HepG2 (cell line): ENCODE measurements around the gene TMF1. TPM values are rescaled to one million over a fixed set of nuclear protein-coding genes. Genes with fewer than 3 reads are reported as not detected.

Experiments used
- ZNF460 ChIP-seq: sonication (generic); formaldehyde crosslinking; IDR thresholded peaks from 2 replicates; pipeline ENCODE4 v1.5.1; 2020; ENCODE audit warnings: missing genetic modification reagents, mild to moderate bottlenecking, borderline replicate concordance
- ZNF547 ChIP-seq: sonication (generic); formaldehyde crosslinking; IDR thresholded peaks from 2 replicates; pipeline ENCODE4 v1.5.1; 2020; ENCODE audit warnings: mild to moderate bottlenecking, missing genetic modification reagents
- ZNF678 ChIP-seq: sonication (generic); formaldehyde crosslinking; IDR thresholded peaks from 2 replicates; pipeline ENCODE4 v1.4.0; 2020; ENCODE audit warnings: mild to moderate bottlenecking, missing genetic modification reagents
- ZSCAN25 ChIP-seq: sonication (generic); formaldehyde crosslinking; IDR thresholded peaks from 2 replicates; pipeline ENCODE4 v1.8.0; 2022; ENCODE audit warnings: mild to moderate bottlenecking, missing genetic modification reagents
- polyA plus RNA-seq, 8 experiments: library from polyadenylated mRNA; depleted of rRNA in 3 of 8; stranded (reverse) in 7 of 8; unstranded in 1 of 8; fragments of >200 nt; fragmentation: Illumina TruSeq in 4 of 8; extraction: Trizol in 4 of 8; gene quantifications; 2 replicates each; pipeline versions ENCODE4 v1.2.1 to v1.2.3, GENCODE V29; 2011 to 2016; ENCODE audit warnings: low read depth in 4 of 8, missing spikeins in 1 of 8, mixed read lengths in 1 of 8; ENCODE audit not compliant: insufficient read depth in 1 of 8
- total RNA-seq, 5 experiments: library from RNA; depleted of rRNA; stranded (reverse); fragments of >200 nt; fragmentation: Illumina TruSeq; extraction: Trizol; gene quantifications; 2 replicates each; pipeline ENCODE4 v1.2.3, GENCODE V29; 2016; ENCODE audit warnings: low read depth in 1 of 5
- TF ChIP-seq, protein P1 (sequence below): fragments of 450-650 bp; IDR thresholded peaks from 2 replicates; pipeline ENCODE4 v1.6.1; 2017
- TF ChIP-seq, protein P2 (sequence below): sonication (generic); formaldehyde crosslinking; IDR thresholded peaks from 2 replicates; pipeline ENCODE4 v1.4.0; 2020; ENCODE audit warnings: mild to moderate bottlenecking, missing genetic modification reagents
- TF ChIP-seq, protein P3 (sequence below): sonication (generic); formaldehyde crosslinking; IDR thresholded peaks from 2 replicates; pipeline ENCODE4 v1.4.0; 2020; ENCODE audit warnings: missing genetic modification reagents
- TF ChIP-seq, protein P4 (sequence below): sonication (generic); formaldehyde crosslinking; IDR thresholded peaks from 2 replicates; pipeline ENCODE4 v1.4.0; 2020; ENCODE audit warnings: mild to moderate bottlenecking, missing genetic modification reagents
- TF ChIP-seq, protein P5 (sequence below): IDR thresholded peaks from 2 replicates; pipeline ENCODE4 v1.6.1; 2012; ENCODE audit warnings: low read length, improper control_type of control experiment
- TF ChIP-seq, protein P6 (sequence below): IDR thresholded peaks from 2 replicates; pipeline ENCODE4 v1.6.1; 2016; ENCODE audit warnings: control low read depth
- TF ChIP-seq, protein P7 (sequence below): sonication (generic); formaldehyde crosslinking; IDR thresholded peaks from 2 replicates; pipeline ENCODE4 v1.5.1; 2020; ENCODE audit warnings: missing genetic modification reagents, mild to moderate bottlenecking, borderline replicate concordance
- TF ChIP-seq, protein P8 (sequence below): IDR thresholded peaks from 2 replicates; pipeline ENCODE4 v1.6.1; 2012; ENCODE audit warnings: low read depth, low read length, improper control_type of control experiment

TMF1 gene
- total and polyA plus RNA-seq, 2 of the 13 experiments (the other 11 are each of a cell fraction or from before 2014, with no cell fraction given) = 12.1 to 38.4 TPM

DNA sequence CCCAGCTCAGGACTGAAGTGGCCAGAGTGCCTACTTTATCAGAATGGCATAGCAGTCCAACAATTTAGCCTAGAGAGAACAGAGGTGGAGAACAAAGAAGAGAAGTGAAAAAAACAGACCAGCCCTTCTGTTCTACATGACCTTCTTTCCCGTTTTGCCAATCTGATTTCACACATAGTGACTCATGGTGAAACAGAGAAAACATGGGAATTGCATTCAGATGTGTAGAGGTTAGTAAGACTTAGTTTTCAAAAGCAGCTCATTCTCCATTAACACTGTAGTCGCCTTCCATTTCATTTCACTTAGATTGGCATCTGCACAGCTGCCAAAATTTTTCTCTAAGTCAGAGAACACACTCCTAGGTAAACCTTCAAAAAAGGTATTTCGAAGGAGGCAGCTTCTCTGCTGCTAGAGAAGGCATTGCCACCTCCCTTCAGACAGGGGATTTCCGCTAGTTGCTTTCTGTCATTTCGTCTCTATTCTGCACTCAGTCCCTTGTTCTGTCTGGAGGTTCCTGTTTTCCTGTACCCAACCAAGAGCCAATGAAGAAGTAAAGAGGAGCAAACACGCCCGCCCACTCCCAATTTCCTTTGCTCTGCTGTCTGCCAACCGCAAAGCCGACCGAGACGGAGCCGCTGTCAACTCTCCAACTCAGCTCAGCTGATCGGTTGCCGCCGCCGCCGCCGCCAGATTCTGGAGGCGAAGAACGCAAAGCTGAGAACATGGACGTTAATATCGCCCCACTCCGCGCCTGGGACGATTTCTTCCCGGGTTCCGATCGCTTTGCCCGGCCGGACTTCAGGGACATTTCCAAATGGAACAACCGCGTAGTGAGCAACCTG, 32.4 kb upstream of the TMF1 start, which contains the start of gene ARL6IP5 (continued):
- TF ChIP-seq, protein P1, sequence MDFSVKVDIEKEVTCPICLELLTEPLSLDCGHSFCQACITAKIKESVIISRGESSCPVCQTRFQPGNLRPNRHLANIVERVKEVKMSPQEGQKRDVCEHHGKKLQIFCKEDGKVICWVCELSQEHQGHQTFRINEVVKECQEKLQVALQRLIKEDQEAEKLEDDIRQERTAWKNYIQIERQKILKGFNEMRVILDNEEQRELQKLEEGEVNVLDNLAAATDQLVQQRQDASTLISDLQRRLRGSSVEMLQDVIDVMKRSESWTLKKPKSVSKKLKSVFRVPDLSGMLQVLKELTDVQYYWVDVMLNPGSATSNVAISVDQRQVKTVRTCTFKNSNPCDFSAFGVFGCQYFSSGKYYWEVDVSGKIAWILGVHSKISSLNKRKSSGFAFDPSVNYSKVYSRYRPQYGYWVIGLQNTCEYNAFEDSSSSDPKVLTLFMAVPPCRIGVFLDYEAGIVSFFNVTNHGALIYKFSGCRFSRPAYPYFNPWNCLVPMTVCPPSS = no peak
- TF ChIP-seq ZNF460 (CRISPR knock-in tag) (no peak), ZNF678 (CRISPR knock-in tag) (no peak), ZNF547 (CRISPR knock-in tag) (no peak), ZSCAN25 (CRISPR knock-in tag) (peak; percentile 55; the same call in 1 of the 2 replicates)
- TF ChIP-seq, protein P2, sequence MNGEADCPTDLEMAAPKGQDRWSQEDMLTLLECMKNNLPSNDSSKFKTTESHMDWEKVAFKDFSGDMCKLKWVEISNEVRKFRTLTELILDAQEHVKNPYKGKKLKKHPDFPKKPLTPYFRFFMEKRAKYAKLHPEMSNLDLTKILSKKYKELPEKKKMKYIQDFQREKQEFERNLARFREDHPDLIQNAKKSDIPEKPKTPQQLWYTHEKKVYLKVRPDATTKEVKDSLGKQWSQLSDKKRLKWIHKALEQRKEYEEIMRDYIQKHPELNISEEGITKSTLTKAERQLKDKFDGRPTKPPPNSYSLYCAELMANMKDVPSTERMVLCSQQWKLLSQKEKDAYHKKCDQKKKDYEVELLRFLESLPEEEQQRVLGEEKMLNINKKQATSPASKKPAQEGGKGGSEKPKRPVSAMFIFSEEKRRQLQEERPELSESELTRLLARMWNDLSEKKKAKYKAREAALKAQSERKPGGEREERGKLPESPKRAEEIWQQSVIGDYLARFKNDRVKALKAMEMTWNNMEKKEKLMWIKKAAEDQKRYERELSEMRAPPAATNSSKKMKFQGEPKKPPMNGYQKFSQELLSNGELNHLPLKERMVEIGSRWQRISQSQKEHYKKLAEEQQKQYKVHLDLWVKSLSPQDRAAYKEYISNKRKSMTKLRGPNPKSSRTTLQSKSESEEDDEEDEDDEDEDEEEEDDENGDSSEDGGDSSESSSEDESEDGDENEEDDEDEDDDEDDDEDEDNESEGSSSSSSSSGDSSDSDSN (CRISPR knock-in tag) = peak; percentile 71
- TF ChIP-seq, protein P3, sequence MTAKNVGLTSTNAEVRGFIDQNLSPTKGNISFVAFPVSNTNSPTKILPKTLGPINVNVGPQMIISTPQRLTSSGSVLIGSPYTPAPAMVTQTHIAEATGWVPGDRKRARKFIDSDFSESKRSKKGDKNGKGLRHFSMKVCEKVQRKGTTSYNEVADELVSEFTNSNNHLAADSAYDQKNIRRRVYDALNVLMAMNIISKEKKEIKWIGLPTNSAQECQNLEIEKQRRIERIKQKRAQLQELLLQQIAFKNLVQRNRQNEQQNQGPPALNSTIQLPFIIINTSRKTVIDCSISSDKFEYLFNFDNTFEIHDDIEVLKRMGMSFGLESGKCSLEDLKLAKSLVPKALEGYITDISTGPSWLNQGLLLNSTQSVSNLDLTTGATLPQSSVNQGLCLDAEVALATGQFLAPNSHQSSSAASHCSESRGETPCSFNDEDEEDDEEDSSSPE = peak; percentile 43; the same call in 1 of the 2 replicates
- TF ChIP-seq, protein P4, sequence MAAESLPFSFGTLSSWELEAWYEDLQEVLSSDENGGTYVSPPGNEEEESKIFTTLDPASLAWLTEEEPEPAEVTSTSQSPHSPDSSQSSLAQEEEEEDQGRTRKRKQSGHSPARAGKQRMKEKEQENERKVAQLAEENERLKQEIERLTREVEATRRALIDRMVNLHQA (CRISPR knock-in tag) = no peak
- TF ChIP-seq, protein P5, sequence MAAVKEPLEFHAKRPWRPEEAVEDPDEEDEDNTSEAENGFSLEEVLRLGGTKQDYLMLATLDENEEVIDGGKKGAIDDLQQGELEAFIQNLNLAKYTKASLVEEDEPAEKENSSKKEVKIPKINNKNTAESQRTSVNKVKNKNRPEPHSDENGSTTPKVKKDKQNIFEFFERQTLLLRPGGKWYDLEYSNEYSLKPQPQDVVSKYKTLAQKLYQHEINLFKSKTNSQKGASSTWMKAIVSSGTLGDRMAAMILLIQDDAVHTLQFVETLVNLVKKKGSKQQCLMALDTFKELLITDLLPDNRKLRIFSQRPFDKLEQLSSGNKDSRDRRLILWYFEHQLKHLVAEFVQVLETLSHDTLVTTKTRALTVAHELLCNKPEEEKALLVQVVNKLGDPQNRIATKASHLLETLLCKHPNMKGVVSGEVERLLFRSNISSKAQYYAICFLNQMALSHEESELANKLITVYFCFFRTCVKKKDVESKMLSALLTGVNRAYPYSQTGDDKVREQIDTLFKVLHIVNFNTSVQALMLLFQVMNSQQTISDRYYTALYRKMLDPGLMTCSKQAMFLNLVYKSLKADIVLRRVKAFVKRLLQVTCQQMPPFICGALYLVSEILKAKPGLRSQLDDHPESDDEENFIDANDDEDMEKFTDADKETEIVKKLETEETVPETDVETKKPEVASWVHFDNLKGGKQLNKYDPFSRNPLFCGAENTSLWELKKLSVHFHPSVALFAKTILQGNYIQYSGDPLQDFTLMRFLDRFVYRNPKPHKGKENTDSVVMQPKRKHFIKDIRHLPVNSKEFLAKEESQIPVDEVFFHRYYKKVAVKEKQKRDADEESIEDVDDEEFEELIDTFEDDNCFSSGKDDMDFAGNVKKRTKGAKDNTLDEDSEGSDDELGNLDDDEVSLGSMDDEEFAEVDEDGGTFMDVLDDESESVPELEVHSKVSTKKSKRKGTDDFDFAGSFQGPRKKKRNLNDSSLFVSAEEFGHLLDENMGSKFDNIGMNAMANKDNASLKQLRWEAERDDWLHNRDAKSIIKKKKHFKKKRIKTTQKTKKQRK = no peak
- TF ChIP-seq, protein P6, sequence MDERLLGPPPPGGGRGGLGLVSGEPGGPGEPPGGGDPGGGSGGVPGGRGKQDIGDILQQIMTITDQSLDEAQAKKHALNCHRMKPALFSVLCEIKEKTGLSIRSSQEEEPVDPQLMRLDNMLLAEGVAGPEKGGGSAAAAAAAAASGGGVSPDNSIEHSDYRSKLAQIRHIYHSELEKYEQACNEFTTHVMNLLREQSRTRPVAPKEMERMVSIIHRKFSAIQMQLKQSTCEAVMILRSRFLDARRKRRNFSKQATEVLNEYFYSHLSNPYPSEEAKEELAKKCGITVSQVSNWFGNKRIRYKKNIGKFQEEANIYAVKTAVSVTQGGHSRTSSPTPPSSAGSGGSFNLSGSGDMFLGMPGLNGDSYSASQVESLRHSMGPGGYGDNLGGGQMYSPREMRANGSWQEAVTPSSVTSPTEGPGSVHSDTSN (CRISPR knock-in tag) = 0 out of 2 replicates have a peak, but pooled peaks have one; percentile 23
- TF ChIP-seq, protein P7, sequence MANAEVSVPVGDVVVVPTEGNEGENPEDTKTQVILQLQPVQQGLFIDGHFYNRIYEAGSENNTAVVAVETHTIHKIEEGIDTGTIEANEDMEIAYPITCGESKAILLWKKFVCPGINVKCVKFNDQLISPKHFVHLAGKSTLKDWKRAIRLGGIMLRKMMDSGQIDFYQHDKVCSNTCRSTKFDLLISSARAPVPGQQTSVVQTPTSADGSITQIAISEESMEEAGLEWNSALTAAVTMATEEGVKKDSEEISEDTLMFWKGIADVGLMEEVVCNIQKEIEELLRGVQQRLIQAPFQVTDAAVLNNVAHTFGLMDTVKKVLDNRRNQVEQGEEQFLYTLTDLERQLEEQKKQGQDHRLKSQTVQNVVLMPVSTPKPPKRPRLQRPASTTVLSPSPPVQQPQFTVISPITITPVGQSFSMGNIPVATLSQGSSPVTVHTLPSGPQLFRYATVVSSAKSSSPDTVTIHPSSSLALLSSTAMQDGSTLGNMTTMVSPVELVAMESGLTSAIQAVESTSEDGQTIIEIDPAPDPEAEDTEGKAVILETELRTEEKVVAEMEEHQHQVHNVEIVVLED = no peak
- TF ChIP-seq, protein P8, sequence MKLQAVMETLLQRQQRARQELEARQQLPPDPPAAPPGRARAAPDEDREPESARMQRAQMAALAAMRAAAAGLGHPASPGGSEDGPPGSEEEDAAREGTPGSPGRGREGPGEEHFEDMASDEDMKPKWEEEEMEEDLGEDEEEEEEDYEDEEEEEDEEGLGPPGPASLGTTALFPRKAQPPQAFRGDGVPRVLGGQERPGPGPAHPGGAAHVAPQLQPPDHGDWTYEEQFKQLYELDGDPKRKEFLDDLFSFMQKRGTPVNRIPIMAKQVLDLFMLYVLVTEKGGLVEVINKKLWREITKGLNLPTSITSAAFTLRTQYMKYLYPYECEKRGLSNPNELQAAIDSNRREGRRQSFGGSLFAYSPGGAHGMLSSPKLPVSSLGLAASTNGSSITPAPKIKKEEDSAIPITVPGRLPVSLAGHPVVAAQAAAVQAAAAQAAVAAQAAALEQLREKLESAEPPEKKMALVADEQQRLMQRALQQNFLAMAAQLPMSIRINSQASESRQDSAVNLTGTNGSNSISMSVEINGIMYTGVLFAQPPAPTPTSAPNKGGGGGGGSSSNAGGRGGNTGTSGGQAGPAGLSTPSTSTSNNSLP = 0 out of 2 replicates have a peak, but pooled peaks have one; percentile 7
